GM20000 (cell line): ENCODE data around the gene PHLPP1.
"Not testable (repeated sequence)": the region's sequence is repeated elsewhere in the genome, so short reads cannot be mapped to it uniquely, and the experiment has no call there.

Experiments
- DNase-seq: peaks from one replicate; pipeline ENCODE4 v3.0.0; 2012; ENCODE audit warnings: low spot score
- TF ChIP-seq, protein P1 (sequence below): IDR thresholded peaks from 2 replicates; pipeline ENCODE4 v1.5.1; 2012; ENCODE audit warnings: mild to moderate bottlenecking, control low read depth; ENCODE audit errors: extremely low read depth, missing control alignments

PHLPP1 gene

DNA sequence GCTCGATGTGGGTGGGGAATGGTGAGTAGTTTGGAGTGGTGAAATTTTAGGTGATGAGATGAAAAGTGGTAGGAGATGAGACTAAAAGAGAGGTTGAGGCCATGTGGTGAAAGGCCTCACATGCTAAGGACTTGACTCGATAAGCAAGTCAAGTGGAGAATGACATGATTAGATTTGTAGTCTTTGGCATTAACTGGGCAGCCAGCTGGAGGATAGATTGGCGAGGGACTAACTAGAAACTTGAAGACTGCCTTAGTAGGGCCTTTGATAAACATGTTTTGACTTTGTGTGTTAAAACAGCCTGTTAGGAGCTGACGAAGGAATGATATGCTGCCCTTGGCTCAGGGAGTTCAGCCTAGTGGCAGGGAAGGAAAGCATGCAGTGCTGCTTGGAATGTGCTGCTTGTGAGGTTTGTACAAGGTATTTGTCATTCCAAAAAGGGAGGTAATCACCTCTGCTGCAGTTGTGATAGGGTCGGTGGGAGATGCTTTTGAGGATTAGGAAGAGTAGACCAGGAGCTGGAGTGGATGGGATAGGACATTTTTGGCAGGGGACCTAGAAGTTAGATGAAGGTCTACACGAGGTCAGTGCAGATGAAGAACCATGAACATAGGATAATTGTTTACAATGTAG is 22.0 kb downstream of the PHLPP1 start:
- DNase-seq, result no peak
- TF ChIP-seq, protein P1, sequence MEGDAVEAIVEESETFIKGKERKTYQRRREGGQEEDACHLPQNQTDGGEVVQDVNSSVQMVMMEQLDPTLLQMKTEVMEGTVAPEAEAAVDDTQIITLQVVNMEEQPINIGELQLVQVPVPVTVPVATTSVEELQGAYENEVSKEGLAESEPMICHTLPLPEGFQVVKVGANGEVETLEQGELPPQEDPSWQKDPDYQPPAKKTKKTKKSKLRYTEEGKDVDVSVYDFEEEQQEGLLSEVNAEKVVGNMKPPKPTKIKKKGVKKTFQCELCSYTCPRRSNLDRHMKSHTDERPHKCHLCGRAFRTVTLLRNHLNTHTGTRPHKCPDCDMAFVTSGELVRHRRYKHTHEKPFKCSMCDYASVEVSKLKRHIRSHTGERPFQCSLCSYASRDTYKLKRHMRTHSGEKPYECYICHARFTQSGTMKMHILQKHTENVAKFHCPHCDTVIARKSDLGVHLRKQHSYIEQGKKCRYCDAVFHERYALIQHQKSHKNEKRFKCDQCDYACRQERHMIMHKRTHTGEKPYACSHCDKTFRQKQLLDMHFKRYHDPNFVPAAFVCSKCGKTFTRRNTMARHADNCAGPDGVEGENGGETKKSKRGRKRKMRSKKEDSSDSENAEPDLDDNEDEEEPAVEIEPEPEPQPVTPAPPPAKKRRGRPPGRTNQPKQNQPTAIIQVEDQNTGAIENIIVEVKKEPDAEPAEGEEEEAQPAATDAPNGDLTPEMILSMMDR, result no peak

GRCh38 chr18:62738639-62739038 is 23.3 kb downstream of the PHLPP1 start:
- TF ChIP-seq, protein P1, result no peak
- DNase-seq, result no peak

DNA sequence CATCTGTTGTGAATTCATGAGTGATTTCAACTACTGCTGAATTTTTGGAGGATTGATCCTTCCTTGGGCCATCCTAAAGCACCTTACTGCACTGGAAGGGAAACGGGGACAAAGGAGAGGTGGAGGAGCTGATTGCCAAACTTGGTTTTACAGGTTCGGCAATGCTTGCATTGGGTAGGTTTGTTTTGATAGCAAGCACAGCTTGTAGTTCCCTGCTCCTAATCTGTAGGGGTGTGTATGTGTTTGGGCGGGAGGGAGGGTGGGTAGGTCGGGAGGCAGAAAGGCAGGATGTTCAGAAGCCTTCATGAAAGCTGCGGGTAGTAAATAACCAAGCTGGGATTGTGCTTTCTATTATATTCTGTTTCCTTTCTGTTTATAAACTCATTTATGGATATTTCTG is 24.6 kb downstream of the PHLPP1 start:
- TF ChIP-seq, protein P1, result no peak
- no peak for DNase-seq

- DNase-seq, result not testable (repeated sequence)
Observed at GRCh38 chr18:62740650-62741049, 25.3 kb downstream of the PHLPP1 start.

GRCh38 chr18:62741118-62741566 is 25.8 kb downstream of the PHLPP1 start:
- TF ChIP-seq, protein P1, result no peak
- DNase-seq, result no peak

DNA sequence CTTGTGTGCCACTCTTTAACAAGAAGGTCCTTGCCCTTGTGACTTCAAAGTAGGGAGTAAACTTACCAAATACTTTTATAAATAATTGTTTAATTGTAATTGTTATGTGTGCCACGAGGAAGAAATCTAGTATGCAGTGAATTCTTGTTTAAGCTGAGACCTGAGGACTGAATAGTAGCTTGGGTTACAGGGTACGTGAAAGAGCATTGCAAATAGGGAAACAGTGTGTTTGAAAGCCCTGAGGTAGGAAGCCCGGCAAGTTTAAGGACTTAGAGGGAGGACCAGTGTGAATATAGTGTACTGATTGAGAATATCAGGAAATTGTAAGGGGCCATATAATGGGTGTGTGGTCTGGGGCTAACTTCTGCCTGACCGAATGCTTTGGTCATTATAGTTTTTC is 26.2 kb downstream of the PHLPP1 start:
- no peak for DNase-seq
- TF ChIP-seq, protein P1, result no peak

DNA sequence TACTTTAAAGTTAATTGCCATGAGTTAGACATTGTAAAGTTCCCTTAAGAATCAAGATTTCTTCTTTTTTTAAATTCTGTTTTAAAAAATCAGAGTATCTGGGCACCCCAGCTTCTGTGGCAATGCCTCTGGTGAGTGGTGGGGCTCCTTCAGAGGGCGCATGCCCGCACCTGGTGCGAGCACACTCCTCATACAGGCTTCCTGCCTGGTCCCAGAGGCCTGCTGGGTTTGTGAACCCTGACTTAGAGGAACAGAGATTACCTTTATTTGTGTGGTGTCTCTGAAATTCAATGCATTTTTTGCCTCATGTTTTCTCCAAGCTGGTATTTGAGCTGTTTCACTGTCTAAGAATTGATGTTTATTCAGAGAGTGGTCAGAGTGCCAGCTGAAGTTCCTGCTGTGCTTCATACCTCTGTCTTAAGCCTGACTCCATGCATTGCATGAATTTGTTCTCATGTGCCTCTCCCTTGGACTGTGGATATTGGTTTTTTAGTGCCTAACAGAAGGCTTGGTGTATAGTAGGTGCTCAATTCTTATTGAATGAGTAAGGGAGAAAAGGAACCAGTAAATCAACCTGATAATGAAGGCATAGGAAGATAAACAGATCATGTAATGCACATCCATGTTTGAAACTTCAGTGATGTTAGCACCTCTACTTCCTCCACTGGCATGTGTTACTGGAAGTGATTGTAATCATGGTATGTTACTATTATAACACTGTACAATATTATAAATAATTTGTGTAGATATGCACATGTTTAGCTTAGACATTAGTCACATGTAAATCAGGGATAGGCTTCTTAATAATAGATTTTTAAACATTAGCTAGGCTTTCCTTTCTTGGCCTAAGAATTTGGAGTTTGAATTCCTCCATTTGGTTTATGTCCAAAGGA is 29.0 kb downstream of the PHLPP1 start:
- peak; percentile 17 for DNase-seq

More for the DNA sequence above, 29.0 kb downstream of the PHLPP1 start:
- TF ChIP-seq, protein P1, result no peak
